Measurements from ENCODE around the gene MAML2. TPM values are rescaled to one million over a fixed set of nuclear protein-coding genes. Genes with fewer than 3 reads are reported as not detected.

MAML2 gene
- total RNA-seq, 1 experiment from 2014 or later = 28.3 TPM

DNA sequence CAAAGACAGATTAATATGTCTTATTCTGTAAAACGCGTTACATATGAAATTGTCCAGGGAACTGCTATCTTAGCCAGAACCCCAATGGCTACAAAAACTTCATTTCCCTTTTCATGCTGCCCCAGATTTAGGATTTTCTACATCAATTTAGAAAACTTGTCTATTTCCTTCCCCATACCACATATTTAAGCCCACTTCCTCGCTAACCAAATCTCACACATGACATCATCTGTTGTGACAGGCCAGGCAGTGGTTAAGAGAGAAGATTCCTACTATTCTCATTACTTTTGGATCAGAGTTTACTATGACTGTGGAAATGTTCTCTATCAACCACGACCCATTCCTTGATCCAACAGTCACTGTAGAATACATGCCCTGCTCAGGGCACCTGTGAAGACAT lies 30.8 kb upstream of the MAML2 start:
- ChIA-PET POLR2A (ENCODE audit: unreplicated experiment) (no interaction called here), CTCF (no interaction called here)
- intact Hi-C loops (cut with micrococcal nuclease; ENCODE audit: unreplicated experiment) = no loop called here
- Histone ChIP-seq H3K4me3 (no peak overlapping the region), H3K9me2 (ENCODE audit: insufficient read depth) (no peaks in the 10 kb centered on the region), H3F3A (ENCODE audit: insufficient read depth, low read depth) (no peaks in the 10 kb centered on the region; the same call in 1 of the 2 replicates), H3K4me2 (no peak overlapping the region), H3K9me3 (ENCODE audit: insufficient read depth, low read depth) (peaks cover 2% of the 10 kb centered on the region; the same call in 1 of the 2 replicates), H2AFZ (no peak overlapping the region), H3K4me1 (replicated peaks; ENCODE audit: insufficient read depth) (no peaks in the 10 kb centered on the region), H3K36me3 (ENCODE audit: low read depth) (peaks cover 7% of the 10 kb centered on the region), H3K79me2 (ENCODE audit: low read depth) (no peaks in the 10 kb centered on the region), H3K27me3 (ENCODE audit: insufficient read depth, low read depth) (no peaks in the 10 kb centered on the region), H4K20me1 (ENCODE audit: insufficient read depth) (no peaks in the 10 kb centered on the region), H3K27ac (no peak overlapping the region)
- no peak for TF ChIP-seq EZH2 (IDR thresholded peaks at IDR 0.05; ENCODE audit: low read depth)
- no peak for TF ChIP-seq CTCF (conservative IDR thresholded peaks at IDR 0.05)
- no TSS peak for BruUV-seq (replicated peaks)
- peak in 1 of 2 experiments; percentile 12 for DNase-seq

DNA sequence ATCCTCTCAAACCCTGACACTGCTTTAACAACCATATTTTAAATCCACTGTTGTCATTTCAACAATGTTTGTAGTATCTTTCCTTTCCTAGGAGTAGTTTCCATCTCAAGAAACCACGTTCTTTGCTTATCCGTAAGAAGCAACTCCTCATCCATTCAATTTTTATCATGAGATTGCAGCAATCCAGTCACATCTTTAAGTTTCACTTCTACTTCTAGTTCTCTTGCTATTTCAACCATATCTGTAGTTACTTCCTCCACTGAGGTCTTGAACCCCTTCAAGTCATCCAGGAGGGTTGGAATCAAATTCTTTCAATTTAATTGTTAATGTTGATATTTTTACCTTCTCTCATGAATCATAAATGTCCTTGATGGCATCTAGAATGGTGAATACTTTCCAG lies 24.3 kb upstream of the MAML2 start:
- TF ChIP-seq EZH2 (IDR thresholded peaks at IDR 0.05; ENCODE audit: low read depth) (no peak), CTCF (conservative IDR thresholded peaks at IDR 0.05) (no peak)
- Histone ChIP-seq H3K9me2 (ENCODE audit: insufficient read depth) (0 out of 2 replicates have a peak, but pooled peaks cover 3% of the 10 kb centered on the region), H3K79me2 (ENCODE audit: low read depth) (no peaks in the 10 kb centered on the region), H3K36me3 (ENCODE audit: low read depth) (peaks cover 23% of the 10 kb centered on the region), H3K4me3 (no peak overlapping the region), H3F3A (ENCODE audit: insufficient read depth, low read depth) (no peaks in the 10 kb centered on the region; the same call in 1 of the 2 replicates), H4K20me1 (ENCODE audit: insufficient read depth) (no peaks in the 10 kb centered on the region), H3K9me3 (ENCODE audit: insufficient read depth, low read depth) (peaks cover 4% of the 10 kb centered on the region), H3K27me3 (ENCODE audit: insufficient read depth, low read depth) (no peaks in the 10 kb centered on the region), H2AFZ (no peak overlapping the region), H3K4me1 (replicated peaks; ENCODE audit: insufficient read depth) (no peaks in the 10 kb centered on the region), H3K27ac (no peak overlapping the region), H3K4me2 (no peak overlapping the region)
- CTCF ChIA-PET = no interaction called here
- intact Hi-C loops (cut with micrococcal nuclease; ENCODE audit: unreplicated experiment) = no loop called here
- DNase-seq = peak in 1 of 2 experiments; percentile 16
- BruUV-seq (replicated peaks) = no TSS peak
- POLR2A ChIA-PET (ENCODE audit: unreplicated experiment) = no interaction called here

DNA sequence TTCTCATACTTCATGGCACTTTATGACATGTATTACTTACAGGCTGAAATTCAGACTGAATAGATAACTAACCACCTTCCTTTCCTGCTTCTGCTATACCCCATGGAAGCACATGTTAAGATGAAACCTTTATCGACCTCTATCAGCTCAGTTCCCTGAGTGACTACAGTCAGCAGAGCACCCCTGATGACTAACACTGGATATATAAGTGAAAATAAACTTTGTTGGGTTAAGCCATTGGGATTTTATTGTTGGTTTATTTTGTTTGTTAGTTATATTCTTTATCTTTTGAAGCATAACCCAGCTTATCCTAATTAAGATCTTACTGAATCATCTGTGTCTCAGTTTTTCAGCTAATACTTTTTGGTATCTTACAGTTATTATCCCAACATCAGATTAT lies 23.0 kb upstream of the MAML2 start:
- no peaks in the 10 kb centered on the region for H3F3A ChIP-seq (ENCODE audit: insufficient read depth, low read depth)
- CTCF ChIA-PET = no interaction called here

More for the DNA sequence above, 23.0 kb upstream of the MAML2 start:
- H3K27ac ChIP-seq = no peak overlapping the region
- DNase-seq = peak in 1 of 2 experiments; percentile 16
- TF ChIP-seq CTCF (conservative IDR thresholded peaks at IDR 0.05) (no peak), EZH2 (IDR thresholded peaks at IDR 0.05; ENCODE audit: low read depth) (no peak)
- BruUV-seq (replicated peaks) = no TSS peak
- H3K27me3 ChIP-seq (ENCODE audit: insufficient read depth, low read depth) = no peaks in the 10 kb centered on the region
- intact Hi-C loops (cut with micrococcal nuclease; ENCODE audit: unreplicated experiment) = no loop called here
- no peaks in the 10 kb centered on the region for H4K20me1 ChIP-seq (ENCODE audit: insufficient read depth)
- peaks cover 23% of the 10 kb centered on the region for H3K36me3 ChIP-seq (ENCODE audit: low read depth)
- peaks cover 4% of the 10 kb centered on the region for H3K9me3 ChIP-seq (ENCODE audit: insufficient read depth, low read depth)
- 0 out of 2 replicates have a peak, but pooled peaks cover 3% of the 10 kb centered on the region for H3K9me2 ChIP-seq (ENCODE audit: insufficient read depth)
- no peaks in the 10 kb centered on the region for H3K4me1 ChIP-seq (replicated peaks; ENCODE audit: insufficient read depth)
- H3K4me2 ChIP-seq = no peak overlapping the region
- no peak overlapping the region for H2AFZ ChIP-seq
- POLR2A ChIA-PET (ENCODE audit: unreplicated experiment) = interaction anchor here (0.7 kb wide), 1 partner anchor 171 kb away, joined by 4 read pairs; no protein-coding TSS in a partner anchor
- no peak overlapping the region for H3K4me3 ChIP-seq
- H3K79me2 ChIP-seq (ENCODE audit: low read depth) = no peaks in the 10 kb centered on the region

All from PC-9 (cell line).